CD14-positive monocyte (primary cell): Measurements from ENCODE around the gene FBF1. TPM values are rescaled to one million over a fixed set of nuclear protein-coding genes. Genes with fewer than 3 reads are reported as not detected.

Source experiments
- DNase-seq, 3 donors: peaks; one replicate each; pipeline ENCODE4 v3.0.0-alpha.2; 2011 to 2022
- H2AFZ ChIP-seq: 2 replicates; pipeline ENCODE4 v1.6.0; 2012; ENCODE audit warnings: mild to moderate bottlenecking, low read depth, low read length, inconsistent platforms; ENCODE audit not compliant: insufficient read depth, poor library complexity, severe bottlenecking
- H3K27ac ChIP-seq, 2 donors: 1 replicate in 1 of 2; 2 replicates in 1 of 2; pipeline ENCODE4 v1.5.1; 2012 to 2013; ENCODE audit warnings: low read length in 2 of 2, control low read depth in 1 of 2, inconsistent platforms in 1 of 2, low read depth in 1 of 2, mild to moderate bottlenecking in 1 of 2
- H3K27me3 ChIP-seq, 2 donors: one replicate each; pipeline versions ENCODE4 v1.6.0 to v1.6.1; 2011 to 2013; ENCODE audit warnings: low read length in 2 of 2; ENCODE audit not compliant: control insufficient read depth in 2 of 2, insufficient read depth in 2 of 2
- H3K36me3 ChIP-seq, 2 donors: replicated peaks in 1 of 2; 1 replicate in 1 of 2; 2 replicates in 1 of 2; pipeline versions ENCODE4 v1.5.1 to v1.6.1; 2012 to 2013; ENCODE audit warnings: low read length in 2 of 2, control low read depth in 1 of 2, inconsistent platforms in 1 of 2, mild to moderate bottlenecking in 1 of 2; ENCODE audit not compliant: insufficient read depth in 2 of 2, control insufficient read depth in 1 of 2
- H3K4me1 ChIP-seq, 2 donors: 1 replicate in 1 of 2; 2 replicates in 1 of 2; pipeline versions ENCODE4 v1.5.1 to v1.6.1; 2012 to 2013; ENCODE audit warnings: low read length in 2 of 2, control low read depth in 1 of 2, inconsistent platforms in 1 of 2, mild to moderate bottlenecking in 1 of 2, moderate library complexity in 1 of 2; ENCODE audit not compliant: insufficient read depth in 2 of 2, control insufficient read depth in 1 of 2
- H3K4me2 ChIP-seq: replicated peaks from 2 replicates; pipeline ENCODE3; 2012; ENCODE audit warnings: low read length, moderate library complexity, mild to moderate bottlenecking; ENCODE audit not compliant: poor library complexity, severe bottlenecking; ENCODE audit errors: extremely low read depth
- H3K4me3 ChIP-seq, 3 experiments: fragments of 200-600 bp in 1 of 3; sonication (generic) in 1 of 3; replicated peaks in 1 of 3; 1 replicate in 2 of 3; 2 replicates in 1 of 3; pipeline ENCODE4 v1.5.1; 2011 to 2013; ENCODE audit warnings: low read length in 3 of 3, mild to moderate bottlenecking in 3 of 3, control low read depth in 2 of 3, low read depth in 2 of 3, inconsistent platforms in 1 of 3, moderate library complexity in 1 of 3
- H3K79me2 ChIP-seq: 2 replicates; pipeline ENCODE4 v1.6.0; 2012; ENCODE audit warnings: mild to moderate bottlenecking, control low read depth, inconsistent platforms, low read length, moderate library complexity; ENCODE audit not compliant: insufficient read depth
- H3K9ac ChIP-seq: 2 replicates; pipeline ENCODE4 v1.6.0; 2017; ENCODE audit warnings: low read length, mild to moderate bottlenecking; ENCODE audit not compliant: insufficient read depth, poor library complexity, severe bottlenecking
- H3K9me3 ChIP-seq, 2 donors: replicated peaks in 1 of 2; 1 replicate in 1 of 2; 2 replicates in 1 of 2; pipeline versions ENCODE4 v1.5.1 to v1.6.1; 2012 to 2013; ENCODE audit warnings: low read length in 2 of 2, control low read depth in 1 of 2; ENCODE audit not compliant: control insufficient read depth in 1 of 2, insufficient read depth in 1 of 2
- H4K20me1 ChIP-seq: 2 replicates; pipeline ENCODE4 v1.6.0; 2012; ENCODE audit warnings: mild to moderate bottlenecking, low read length, control low read depth, moderate library complexity; ENCODE audit not compliant: insufficient read depth
- H3K27ac Mint-ChIP-seq, 7 donors: one replicate each; pipeline ENCODE4 v1.8.0; 2020; ENCODE audit warnings: mild to moderate bottlenecking in 7 of 7, mixed read lengths in 7 of 7, moderate library complexity in 6 of 7, inconsistent platforms in 2 of 7
- H3K27me3 Mint-ChIP-seq, 3 donors: one replicate each; pipeline ENCODE4 v1.8.0; 2021 to 2022; ENCODE audit warnings: low read depth in 3 of 3, mild to moderate bottlenecking in 3 of 3, mixed read lengths in 3 of 3, moderate library complexity in 3 of 3, inconsistent platforms in 1 of 3
- H3K36me3 Mint-ChIP-seq, 2 donors: one replicate each; pipeline ENCODE4 v1.8.0; 2020; ENCODE audit warnings: mixed read lengths in 2 of 2, inconsistent platforms in 1 of 2, mild to moderate bottlenecking in 1 of 2
- H3K4me1 Mint-ChIP-seq: one replicate; pipeline ENCODE4 v1.8.0; 2020; ENCODE audit warnings: mild to moderate bottlenecking, mixed read lengths
- H3K4me3 Mint-ChIP-seq, 2 donors: one replicate each; pipeline ENCODE4 v1.8.0; 2020; ENCODE audit warnings: mild to moderate bottlenecking in 2 of 2, mixed read lengths in 2 of 2, moderate library complexity in 1 of 2
- H3K9me3 Mint-ChIP-seq, 7 donors: one replicate each; pipeline ENCODE4 v1.8.0; 2020 to 2022; ENCODE audit warnings: mixed read lengths in 7 of 7, mild to moderate bottlenecking in 6 of 7, moderate library complexity in 6 of 7, inconsistent platforms in 2 of 7
- CTCF ChIP-seq: fragments of 200-600 bp; IDR thresholded peaks from one replicate; pipeline ENCODE4 v1.8.0; 2022; ENCODE audit warnings: antibody characterized with exemption, mild to moderate bottlenecking
- WGBS: methylation state at CpG from one replicate; pipeline ENCODE4 v1.1.5; 2013; ENCODE audit warnings: missing lambda C conversion rate; ENCODE audit not compliant: insufficient coverage; 5-methylcytosine and 5-hydroxymethylcytosine counted together
- intact Hi-C, 2 donors: fragments of 100-400 bp; cut with micrococcal nuclease; formaldehyde crosslinking; loops; one replicate each; pipeline versions ENCODE4 v1.15.0 to v1.15.1; 2023
- polyA plus RNA-seq, 3 donors: library from polyadenylated mRNA; depleted of rRNA in 1 of 3; unstranded in 2 of 3; stranded (reverse) in 1 of 3; fragments of 300-500 nt in 2 of 3; fragments of >200 nt in 1 of 3; fragmentation: Illumina TruSeq in 2 of 3; gene quantifications; 1 replicate in 2 of 3; 2 replicates in 1 of 3; pipeline ENCODE4 v1.2.3, GENCODE V29; 2012 to 2021

FBF1 gene
- polyA plus RNA-seq, 3 donors, result 0.32 to 4.4 (median 0.62) TPM

GRCh38 chr17:75861927-75862317 is 78.9 kb downstream of the FBF1 start:
- peaks cover 0 to 1% (median 0%) of the 10 kb centered on the region in 7 donors for H3K9me3 Mint-ChIP-seq
- no peak for DNase-seq
- no peak overlapping the region for H3K4me2 ChIP-seq
- H3K27ac ChIP-seq, result no peak overlapping the region
- H3K4me1 ChIP-seq, result peaks cover 36 to 45% of the 10 kb centered on the region in 2 donors
- peaks cover 34% of the 10 kb centered on the region for H3K4me1 Mint-ChIP-seq
- TF ChIP-seq CTCF, result no peak
- intact Hi-C loops, result no loop called here
- no peak overlapping the region for H3K4me3 ChIP-seq
- H3K4me3 Mint-ChIP-seq, result no peak overlapping the region
- H3K36me3 Mint-ChIP-seq, result no peaks in the 10 kb centered on the region
- WGBS, result 80% methylated on average over 7 of the region's 9 CpGs
- H4K20me1 ChIP-seq, result no peaks in the 10 kb centered on the region
- H3K9ac ChIP-seq, result no peak overlapping the region
- H3K36me3 ChIP-seq, result no peaks in the 10 kb centered on the region
- no peaks in the 10 kb centered on the region for H3K79me2 ChIP-seq
- H3K27me3 ChIP-seq, result no peaks in the 10 kb centered on the region
- no peaks in the 10 kb centered on the region for H3K9me3 ChIP-seq
- no peak overlapping the region for H2AFZ ChIP-seq
- peaks cover 0 to 4% (median 0%) of the 10 kb centered on the region in 3 donors for H3K27me3 Mint-ChIP-seq
- peak overlapping the region in 1 of 7 donors; percentile 48 for H3K27ac Mint-ChIP-seq

Other genes with a start within 250 kb of the FBF1 start
- under 1 TPM in 2 of 3 donors, not detected in 1; 0.09 to 0.82 TPM for gene ITGB4, start 219.6 kb downstream of the FBF1 start, polyA plus RNA-seq
- 100 to 1,000 TPM in 1 of 3 donors, 10 to 100 TPM in 2; 44.8 to 108 (median 84.3) TPM for gene GALK1, start 175.8 kb downstream of the FBF1 start, polyA plus RNA-seq
- 10 to 100 TPM in 1 of 3 donors, 1 to 10 TPM in 2; 6.3 to 12.9 (median 7.8) TPM for gene UNK, start 156.2 kb downstream of the FBF1 start, polyA plus RNA-seq
- gene UNC13D, start 96.6 kb downstream of the FBF1 start, polyA plus RNA-seq, result 100 to 1,000 TPM in 1 of 3 donors, 10 to 100 TPM in 2; 28.4 to 111 (median 53.3) TPM
- gene WBP2, start 85.7 kb downstream of the FBF1 start, polyA plus RNA-seq, result 10 to 100 TPM; 62.4 to 93.3 (median 67.9) TPM
- gene TRIM47, start 62.5 kb downstream of the FBF1 start, polyA plus RNA-seq, result under 1 TPM in 1 of 3 donors, not detected in 2; 0.20 TPM
- 10 to 100 TPM in 1 of 3 donors, 1 to 10 TPM in 2; 5.6 to 10.4 (median 5.9) TPM for gene TRIM65, start 44.1 kb downstream of the FBF1 start, polyA plus RNA-seq
- gene MRPL38, start 36.2 kb downstream of the FBF1 start, polyA plus RNA-seq, result 10 to 100 TPM; 27.8 to 44.1 (median 36.0) TPM
- 10 to 100 TPM; 21.6 to 49.7 (median 49.2) TPM for gene ACOX1, start 38.1 kb upstream of the FBF1 start, polyA plus RNA-seq
- gene TEN1, start 38.2 kb upstream of the FBF1 start, polyA plus RNA-seq, result 10 to 100 TPM; 22.4 to 37.2 (median 31.3) TPM
- 10 to 100 TPM in 1 of 3 donors, not detected in 2; 25.5 TPM for gene CDK3, start 59.8 kb upstream of the FBF1 start, polyA plus RNA-seq
- gene EVPL, start 86.3 kb upstream of the FBF1 start, polyA plus RNA-seq, result not detected
- 10 to 100 TPM; 27.4 to 47.1 (median 42.1) TPM for gene SRP68, start 131.5 kb upstream of the FBF1 start, polyA plus RNA-seq
- gene GALR2, start 133.7 kb upstream of the FBF1 start, polyA plus RNA-seq, result 1 to 10 TPM in 2 of 3 donors, under 1 TPM in 1; 0.22 to 4.8 (median 1.1) TPM
- gene ZACN, start 138.1 kb upstream of the FBF1 start, polyA plus RNA-seq, result under 1 TPM in 1 of 3 donors, not detected in 2; 0.09 TPM
- 10 to 100 TPM; 30.7 to 86.5 (median 42.4) TPM for gene EXOC7, start 162.7 kb upstream of the FBF1 start, polyA plus RNA-seq
- gene FOXJ1, start 200.2 kb upstream of the FBF1 start, polyA plus RNA-seq, result not detected